Choroid plexus epithelial cell (primary cell): Measurements from ENCODE around the gene SLC25A41.

Experiments used
- DNase-seq: peaks from one replicate; pipeline ENCODE4 v3.0.0-alpha.2; 2010; ENCODE audit warnings: low read depth
- H3K4me3 ChIP-seq: 2 replicates; pipeline ENCODE4 v1.5.1; 2011; ENCODE audit warnings: low read depth, mild to moderate bottlenecking, control low read depth, low read length, moderate library complexity
- CTCF ChIP-seq: conservative IDR thresholded peaks from 2 replicates; pipeline ENCODE4 v1.5.1; 2011; ENCODE audit warnings: low read depth, mild to moderate bottlenecking, control low read depth, inconsistent platforms, low read length, moderate library complexity

SLC25A41 gene

GRCh38 chr19:6413721-6414643, 19.6 kb downstream of the SLC25A41 start:
- no peak for DNase-seq
- H3K4me3 ChIP-seq, result no peak overlapping the region
- TF ChIP-seq CTCF, result no peak

- TF ChIP-seq CTCF, result no peak
- no peak for DNase-seq
- no peak overlapping the region for H3K4me3 ChIP-seq
These were observed 20.3 kb downstream of the SLC25A41 start for GRCh38 chr19:6413291-6413690.

GRCh38 chr19:6412447-6413091, 21.0 kb downstream of the SLC25A41 start:
- no peak overlapping the region for H3K4me3 ChIP-seq
- peak; percentile 73 for TF ChIP-seq CTCF
- DNase-seq, result peak; percentile 31

GRCh38 chr19:6412061-6412446, 21.5 kb downstream of the SLC25A41 start:
- DNase-seq, result no peak
- TF ChIP-seq CTCF, result no peak
- H3K4me3 ChIP-seq, result no peak overlapping the region

- no peak for TF ChIP-seq CTCF
- H3K4me3 ChIP-seq, result no peak overlapping the region
- no peak for DNase-seq
These were observed 24.2 kb downstream of the SLC25A41 start for GRCh38 chr19:6409346-6409745.

- TF ChIP-seq CTCF, result no peak
- DNase-seq, result no peak
- H3K4me3 ChIP-seq, result no peak overlapping the region
These were observed 27.2 kb downstream of the SLC25A41 start for GRCh38 chr19:6406401-6406800.
